ENCODE measurements around the gene EGFL6. TPM values are rescaled to one million over a fixed set of nuclear protein-coding genes. Genes with fewer than 3 reads are reported as not detected.

Gene EGFL6, protein sequence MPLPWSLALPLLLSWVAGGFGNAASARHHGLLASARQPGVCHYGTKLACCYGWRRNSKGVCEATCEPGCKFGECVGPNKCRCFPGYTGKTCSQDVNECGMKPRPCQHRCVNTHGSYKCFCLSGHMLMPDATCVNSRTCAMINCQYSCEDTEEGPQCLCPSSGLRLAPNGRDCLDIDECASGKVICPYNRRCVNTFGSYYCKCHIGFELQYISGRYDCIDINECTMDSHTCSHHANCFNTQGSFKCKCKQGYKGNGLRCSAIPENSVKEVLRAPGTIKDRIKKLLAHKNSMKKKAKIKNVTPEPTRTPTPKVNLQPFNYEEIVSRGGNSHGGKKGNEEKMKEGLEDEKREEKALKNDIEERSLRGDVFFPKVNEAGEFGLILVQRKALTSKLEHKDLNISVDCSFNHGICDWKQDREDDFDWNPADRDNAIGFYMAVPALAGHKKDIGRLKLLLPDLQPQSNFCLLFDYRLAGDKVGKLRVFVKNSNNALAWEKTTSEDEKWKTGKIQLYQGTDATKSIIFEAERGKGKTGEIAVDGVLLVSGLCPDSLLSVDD
- total RNA-seq = 10 to 100 TPM; 14.2 to 15.6 TPM

DNA sequence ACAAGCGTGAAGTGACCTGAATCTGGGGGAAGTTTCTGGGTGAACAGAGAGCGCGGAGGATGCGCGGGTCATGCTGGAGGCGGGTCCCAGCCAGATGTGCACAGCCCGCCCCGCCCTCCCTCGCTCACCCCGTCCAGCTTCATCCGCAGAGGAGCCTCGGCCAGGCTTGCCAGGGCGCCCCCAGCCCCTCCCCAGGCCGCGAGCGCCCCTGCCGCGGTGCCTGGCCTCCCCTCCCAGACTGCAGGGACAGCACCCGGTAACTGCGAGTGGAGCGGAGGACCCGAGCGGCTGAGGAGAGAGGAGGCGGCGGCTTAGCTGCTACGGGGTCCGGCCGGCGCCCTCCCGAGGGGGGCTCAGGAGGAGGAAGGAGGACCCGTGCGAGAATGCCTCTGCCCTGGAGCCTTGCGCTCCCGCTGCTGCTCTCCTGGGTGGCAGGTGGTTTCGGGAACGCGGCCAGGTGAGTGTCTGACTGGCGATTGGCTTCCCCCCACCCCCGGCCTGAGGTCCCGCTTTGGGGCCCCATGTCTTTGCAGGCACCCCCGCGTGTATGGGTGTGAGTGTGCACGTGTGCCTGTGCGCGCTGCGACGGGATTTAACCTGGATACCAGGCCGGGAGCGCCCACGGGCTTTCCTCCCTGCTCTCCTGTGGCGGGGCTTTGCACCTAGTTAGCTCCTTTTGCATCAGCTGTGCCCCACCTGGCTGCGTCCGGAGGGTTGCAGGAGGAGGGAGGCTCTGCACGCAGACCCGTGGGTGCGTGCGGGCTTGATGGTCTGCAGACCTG lies at the start of gene EGFL6:
Gene EGFL6, plus strand, starts transcription at position 123 of the 782 bp plus-strand sequence. Its CDS starts 261 bp downstream, at position 384.
- Mint-ChIP-seq H3K4me3 (peak within 1 kb of the TSS; percentile 80), H3K36me3 (ENCODE audit: low read depth) (no peaks in the 10 kb centered on the region), H3K4me1 (ENCODE audit: low read depth) (peaks cover 55% of the 10 kb centered on the region), H3K27me3 (ENCODE audit: low read depth) (peaks cover 14% of the 10 kb centered on the region), H3K27ac (peak within 1 kb of the TSS; percentile 78), H3K9me3 (ENCODE audit: insufficient read depth) (no peaks in the 10 kb centered on the region)
- DNase-seq = peak; percentile 27
- peak; percentile 59 for ATAC-seq
- ChIA-PET POLR2A (no interaction called here), CTCF (interaction anchor here (0.7 kb wide), 1 partner anchor 63 kb away, joined by 3 read pairs; no protein-coding TSS in a partner anchor)

DNA sequence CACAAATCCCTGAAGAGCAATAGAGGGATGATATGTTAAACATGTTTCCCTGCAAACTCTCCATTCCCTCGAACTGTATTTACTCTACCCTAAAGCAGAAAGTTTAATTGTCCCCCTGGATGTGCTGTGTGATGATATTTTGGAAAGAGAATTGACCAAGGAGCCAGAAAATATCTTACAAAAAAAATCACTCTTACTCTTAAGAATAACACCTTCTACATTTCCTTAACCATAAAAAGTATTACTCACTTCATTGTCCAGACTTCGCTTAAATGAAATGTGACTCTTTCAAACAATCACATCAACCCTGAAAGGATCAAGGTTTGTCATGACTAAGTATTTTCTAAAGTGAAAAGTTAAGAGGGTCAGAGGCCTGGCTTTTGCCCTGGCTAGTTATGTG lies 49.0 kb upstream of the EGFL6 start:
- Mint-ChIP-seq H3K4me3 (no peak overlapping the region), H3K4me1 (ENCODE audit: low read depth) (no peaks in the 10 kb centered on the region), H3K27ac (no peak overlapping the region), H3K27me3 (ENCODE audit: low read depth) (no peaks in the 10 kb centered on the region), H3K9me3 (ENCODE audit: insufficient read depth) (no peaks in the 10 kb centered on the region), H3K36me3 (ENCODE audit: low read depth) (no peaks in the 10 kb centered on the region)
- ChIA-PET POLR2A (no interaction called here), CTCF (no interaction called here)
- no peak for ATAC-seq
- DNase-seq = no peak

DNA sequence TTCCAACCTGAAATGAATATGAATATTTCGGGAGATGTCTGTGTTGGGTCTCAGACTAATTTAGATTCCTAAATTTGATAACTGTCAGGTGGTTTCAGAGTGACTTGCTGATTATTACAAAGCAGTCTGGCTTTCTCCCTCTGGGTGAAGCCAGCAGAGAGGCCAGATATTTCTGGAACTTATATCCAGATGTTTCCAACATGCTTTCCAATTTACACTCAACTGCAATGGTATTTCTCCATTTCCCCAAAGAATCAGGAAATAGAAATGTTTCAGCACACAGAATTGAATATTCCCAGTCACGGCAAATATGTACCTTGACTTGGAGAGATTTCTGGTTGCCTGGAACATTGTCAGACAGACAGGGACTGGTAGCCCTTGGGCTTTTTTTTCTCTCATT lies 48.5 kb upstream of the EGFL6 start:
- H3K36me3 Mint-ChIP-seq (ENCODE audit: low read depth) = no peaks in the 10 kb centered on the region
- ATAC-seq = no peak
- no peaks in the 10 kb centered on the region for H3K27me3 Mint-ChIP-seq (ENCODE audit: low read depth)
- H3K27ac Mint-ChIP-seq = no peak overlapping the region
- no peak overlapping the region for H3K4me3 Mint-ChIP-seq
- DNase-seq = no peak
- no peaks in the 10 kb centered on the region for H3K4me1 Mint-ChIP-seq (ENCODE audit: low read depth)
- ChIA-PET CTCF (no interaction called here), POLR2A (no interaction called here)
- no peaks in the 10 kb centered on the region for H3K9me3 Mint-ChIP-seq (ENCODE audit: insufficient read depth)

DNA sequence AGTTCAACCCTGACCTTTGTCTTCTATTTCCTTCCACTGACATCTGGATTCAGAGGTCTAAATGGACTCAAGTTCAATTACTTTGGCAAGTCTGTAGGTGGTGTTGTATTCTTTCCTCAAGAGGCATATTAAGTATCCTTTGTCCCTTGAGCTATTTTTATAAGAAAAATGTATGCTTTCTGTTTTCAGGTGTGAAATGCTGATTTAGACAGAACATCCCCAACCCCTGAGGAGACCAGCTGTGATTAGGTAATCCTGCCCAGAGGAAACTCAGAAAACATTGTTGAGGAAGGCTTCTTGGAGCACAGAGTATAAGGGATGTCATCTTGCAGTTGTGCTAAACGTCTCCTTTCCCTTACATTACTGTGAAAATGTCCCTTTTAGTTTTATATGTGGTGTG lies 46.6 kb upstream of the EGFL6 start:
- Mint-ChIP-seq H3K27ac (no peak overlapping the region), H3K36me3 (ENCODE audit: low read depth) (no peaks in the 10 kb centered on the region), H3K27me3 (ENCODE audit: low read depth) (no peaks in the 10 kb centered on the region), H3K9me3 (ENCODE audit: insufficient read depth) (no peaks in the 10 kb centered on the region), H3K4me3 (no peak overlapping the region), H3K4me1 (ENCODE audit: low read depth) (no peaks in the 10 kb centered on the region)
- CTCF ChIA-PET = interaction anchor here (1.4 to 1.7 kb wide), 2 partner anchors 16 to 123 kb away, joined by 3 to 4 read pairs; no protein-coding TSS in a partner anchor
- DNase-seq (no peak), ATAC-seq (no peak)
- POLR2A ChIA-PET = no interaction called here

DNA sequence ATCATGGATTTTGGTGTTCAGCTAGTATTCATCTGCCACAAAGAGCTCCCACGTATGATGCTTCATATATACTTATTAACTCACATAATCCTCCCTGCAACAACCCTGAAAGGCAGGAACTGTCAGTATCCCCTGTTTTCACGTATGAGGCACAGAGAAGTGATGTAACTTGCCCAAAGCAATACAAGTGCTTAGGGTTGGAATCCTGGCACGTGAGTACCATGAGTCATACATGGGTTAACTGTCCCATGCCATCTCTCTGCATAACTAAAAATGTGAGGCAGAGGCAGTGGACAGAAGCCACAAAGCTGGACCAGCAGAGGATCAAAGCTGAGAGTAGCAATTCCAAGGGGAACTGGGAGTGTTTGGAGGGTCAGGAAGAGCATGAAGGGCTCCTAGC lies 35.7 kb upstream of the EGFL6 start:
- no peak for ATAC-seq
- ChIA-PET POLR2A (no interaction called here), CTCF (interaction anchor here (1.7 kb wide), 1 partner anchor 27 kb away, joined by 7 read pairs; no protein-coding TSS in a partner anchor)
- Mint-ChIP-seq H3K9me3 (ENCODE audit: insufficient read depth) (no peaks in the 10 kb centered on the region), H3K4me1 (ENCODE audit: low read depth) (peaks cover 3% of the 10 kb centered on the region), H3K4me3 (no peak overlapping the region), H3K27ac (no peak overlapping the region), H3K36me3 (ENCODE audit: low read depth) (no peaks in the 10 kb centered on the region), H3K27me3 (ENCODE audit: low read depth) (peaks cover 1% of the 10 kb centered on the region)
- DNase-seq = no peak

DNA sequence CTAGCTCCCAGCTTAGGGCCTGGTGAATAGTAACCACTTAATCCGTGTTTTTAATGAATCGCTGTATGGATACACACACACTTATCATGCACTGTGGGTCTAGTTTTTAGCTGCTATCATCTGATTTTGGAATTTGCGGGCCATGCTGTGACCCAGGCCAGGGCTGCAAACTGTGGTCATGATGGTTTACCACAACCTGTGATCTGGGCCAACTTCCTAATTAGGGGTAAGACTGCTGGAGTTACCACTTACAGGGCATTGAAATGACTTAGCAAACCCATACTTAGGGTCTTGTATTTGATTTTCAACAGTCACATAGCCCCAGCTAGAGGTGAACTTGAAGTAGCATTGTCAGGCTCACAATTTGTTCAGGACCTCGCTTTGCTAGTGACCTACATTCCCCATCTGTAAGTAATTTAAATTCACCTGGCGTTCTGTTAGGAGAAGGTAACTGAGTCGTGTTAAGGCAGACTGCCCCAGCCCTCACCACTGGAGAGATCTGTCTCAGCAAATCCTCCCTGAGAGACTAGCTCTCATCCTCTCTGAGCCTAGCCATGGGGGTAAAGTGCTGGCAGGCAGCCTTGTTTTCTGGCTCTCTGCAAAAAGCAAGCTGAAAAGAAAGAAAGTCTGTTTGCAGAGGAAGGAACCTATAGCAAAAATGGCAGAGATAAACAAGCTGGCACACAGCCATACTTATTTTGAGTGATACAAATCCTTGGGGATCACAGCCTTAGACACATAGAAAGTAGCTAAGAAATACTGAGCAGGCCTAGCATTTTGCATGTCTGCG lies 33.8 kb upstream of the EGFL6 start:
- Mint-ChIP-seq H3K4me1 (ENCODE audit: low read depth) (peaks cover 3% of the 10 kb centered on the region), H3K27me3 (ENCODE audit: low read depth) (peaks cover 1% of the 10 kb centered on the region), H3K9me3 (ENCODE audit: insufficient read depth) (no peaks in the 10 kb centered on the region), H3K4me3 (no peak overlapping the region), H3K36me3 (ENCODE audit: low read depth) (no peaks in the 10 kb centered on the region), H3K27ac (no peak overlapping the region)
- DNase-seq (no peak), ATAC-seq (no peak)
- POLR2A ChIA-PET = no interaction called here
- CTCF ChIA-PET = no interaction called here

DNA sequence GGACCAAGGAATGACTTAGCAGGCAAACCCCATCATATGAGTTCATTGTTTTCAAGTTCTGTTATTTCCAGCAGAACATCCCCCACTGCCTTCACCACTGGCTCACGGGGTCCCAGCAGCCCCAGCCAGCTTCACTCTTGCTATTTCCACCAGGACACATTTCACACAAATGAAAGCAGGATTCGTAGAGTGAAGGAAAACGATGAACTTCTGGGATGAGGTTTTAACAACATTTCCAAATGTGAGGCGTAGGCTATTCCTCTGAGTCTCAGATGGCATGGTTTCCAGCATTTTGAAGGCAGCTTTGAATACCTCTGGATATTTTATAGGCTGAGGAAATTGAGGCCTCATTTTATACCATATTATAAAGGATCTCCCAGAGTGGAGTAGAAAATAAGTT lies 32.9 kb upstream of the EGFL6 start:
- Mint-ChIP-seq H3K27me3 (ENCODE audit: low read depth) (peaks cover 1% of the 10 kb centered on the region), H3K4me3 (no peak overlapping the region), H3K4me1 (ENCODE audit: low read depth) (peaks cover 3% of the 10 kb centered on the region), H3K36me3 (ENCODE audit: low read depth) (no peaks in the 10 kb centered on the region), H3K9me3 (ENCODE audit: insufficient read depth) (no peaks in the 10 kb centered on the region), H3K27ac (no peak overlapping the region)
- ATAC-seq (no peak), DNase-seq (no peak)
- CTCF ChIA-PET = no interaction called here
- POLR2A ChIA-PET = no interaction called here

DNA sequence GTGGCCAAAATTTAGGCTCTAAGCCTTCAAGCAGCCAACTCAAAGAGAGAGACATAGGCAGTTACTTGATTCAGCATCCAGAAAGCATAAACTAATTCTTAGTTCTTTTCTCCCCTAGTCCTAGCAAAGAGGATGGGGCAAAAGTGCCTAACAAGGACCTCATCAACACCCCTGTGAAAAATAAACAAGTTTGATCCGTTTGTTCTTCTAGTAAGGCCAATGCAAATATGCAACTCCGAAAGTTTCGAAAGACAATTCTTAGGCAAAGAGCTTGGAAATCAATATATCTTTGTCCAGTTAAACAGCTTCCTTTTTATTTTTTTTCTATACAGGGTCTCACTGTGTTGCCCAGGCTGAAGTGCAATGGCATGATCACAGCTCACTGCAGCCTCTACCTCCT lies 31.0 kb upstream of the EGFL6 start:
- CTCF ChIA-PET = no interaction called here
- H3K4me3 Mint-ChIP-seq = no peak overlapping the region

DNA sequence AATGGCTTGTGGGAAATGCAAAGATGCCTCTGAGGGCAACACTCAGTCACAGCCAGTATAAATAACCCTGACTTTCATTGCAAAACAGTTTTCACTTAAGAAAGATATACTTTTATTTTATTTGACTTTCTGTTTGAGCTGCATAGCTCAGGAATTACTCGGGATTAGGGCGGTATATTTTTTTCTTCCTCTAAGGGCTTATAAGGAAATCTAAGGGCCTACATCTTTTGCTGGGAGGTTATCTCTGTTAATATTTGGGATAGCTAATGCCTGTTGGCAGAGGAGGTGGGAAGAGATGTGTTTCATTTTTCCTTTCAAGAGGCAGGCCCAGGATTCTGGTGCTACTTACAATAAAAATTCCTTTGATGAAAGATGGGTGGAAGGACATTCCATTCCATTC lies 28.8 kb upstream of the EGFL6 start:
- Mint-ChIP-seq H3K27me3 (ENCODE audit: low read depth) (no peaks in the 10 kb centered on the region), H3K9me3 (ENCODE audit: insufficient read depth) (no peaks in the 10 kb centered on the region), H3K4me3 (no peak overlapping the region), H3K36me3 (ENCODE audit: low read depth) (no peaks in the 10 kb centered on the region), H3K4me1 (ENCODE audit: low read depth) (peaks cover 2% of the 10 kb centered on the region), H3K27ac (no peak overlapping the region)
- DNase-seq (no peak), ATAC-seq (no peak)
- POLR2A ChIA-PET = no interaction called here
- CTCF ChIA-PET = no interaction called here

More for the DNA sequence above, 31.0 kb upstream of the EGFL6 start:
- Mint-ChIP-seq H3K4me1 (ENCODE audit: low read depth) (peaks cover 3% of the 10 kb centered on the region), H3K9me3 (ENCODE audit: insufficient read depth) (no peaks in the 10 kb centered on the region), H3K36me3 (ENCODE audit: low read depth) (no peaks in the 10 kb centered on the region), H3K27me3 (ENCODE audit: low read depth) (no peaks in the 10 kb centered on the region), H3K27ac (no peak overlapping the region)
- no peak for ATAC-seq
- DNase-seq = no peak
- POLR2A ChIA-PET = no interaction called here

DNA sequence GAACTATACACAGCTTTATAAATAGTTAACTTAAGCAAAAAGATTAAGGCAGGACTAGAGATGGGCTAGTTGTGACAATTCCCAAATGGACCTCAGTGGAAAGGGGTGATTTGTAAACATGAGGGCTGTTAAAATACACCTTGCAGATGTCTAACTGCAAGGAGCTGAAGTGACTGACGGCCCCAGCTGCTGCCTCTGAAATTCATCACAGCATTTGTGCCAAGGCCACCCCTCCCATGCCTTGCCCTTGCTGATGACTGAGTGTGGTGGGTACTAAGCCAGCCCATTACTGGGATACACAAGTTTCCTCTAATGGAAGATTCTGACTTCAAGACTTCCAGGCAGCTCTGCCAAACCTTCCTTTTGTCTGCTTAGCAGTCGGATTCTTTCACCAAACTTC lies 23.7 kb upstream of the EGFL6 start:
- no peak overlapping the region for H3K4me3 Mint-ChIP-seq
- no peaks in the 10 kb centered on the region for H3K4me1 Mint-ChIP-seq (ENCODE audit: low read depth)
- peaks cover 14% of the 10 kb centered on the region for H3K27me3 Mint-ChIP-seq (ENCODE audit: low read depth)
- ATAC-seq (no peak), DNase-seq (no peak)
- ChIA-PET CTCF (no interaction called here), POLR2A (no interaction called here)
- H3K36me3 Mint-ChIP-seq (ENCODE audit: low read depth) = no peaks in the 10 kb centered on the region
- H3K9me3 Mint-ChIP-seq (ENCODE audit: insufficient read depth) = no peaks in the 10 kb centered on the region
- H3K27ac Mint-ChIP-seq = no peak overlapping the region

DNA sequence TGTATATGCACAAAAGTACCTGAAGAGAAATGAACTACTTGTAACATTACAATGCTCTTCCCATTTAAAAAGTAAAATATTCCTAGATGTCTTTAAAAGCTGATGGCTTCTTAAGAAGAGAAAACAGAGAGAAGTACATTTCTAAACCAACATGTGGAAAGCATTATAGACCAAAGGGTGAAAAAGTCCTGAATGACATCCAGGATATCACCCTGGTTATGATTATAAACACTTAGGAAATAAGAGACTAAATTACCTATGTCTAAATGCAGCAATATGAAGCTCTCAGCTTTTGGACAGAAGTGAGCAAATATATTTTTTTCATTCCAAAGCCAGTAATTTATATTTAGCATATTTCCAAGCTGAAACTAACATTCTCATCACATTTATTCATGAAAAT lies 21.7 kb upstream of the EGFL6 start:
- Mint-ChIP-seq H3K27me3 (ENCODE audit: low read depth) (peaks cover 15% of the 10 kb centered on the region), H3K36me3 (ENCODE audit: low read depth) (no peaks in the 10 kb centered on the region), H3K4me3 (no peak overlapping the region), H3K4me1 (ENCODE audit: low read depth) (no peaks in the 10 kb centered on the region), H3K9me3 (ENCODE audit: insufficient read depth) (no peaks in the 10 kb centered on the region), H3K27ac (no peak overlapping the region)
- DNase-seq (no peak), ATAC-seq (no peak)
- ChIA-PET CTCF (no interaction called here), POLR2A (no interaction called here)

DNA sequence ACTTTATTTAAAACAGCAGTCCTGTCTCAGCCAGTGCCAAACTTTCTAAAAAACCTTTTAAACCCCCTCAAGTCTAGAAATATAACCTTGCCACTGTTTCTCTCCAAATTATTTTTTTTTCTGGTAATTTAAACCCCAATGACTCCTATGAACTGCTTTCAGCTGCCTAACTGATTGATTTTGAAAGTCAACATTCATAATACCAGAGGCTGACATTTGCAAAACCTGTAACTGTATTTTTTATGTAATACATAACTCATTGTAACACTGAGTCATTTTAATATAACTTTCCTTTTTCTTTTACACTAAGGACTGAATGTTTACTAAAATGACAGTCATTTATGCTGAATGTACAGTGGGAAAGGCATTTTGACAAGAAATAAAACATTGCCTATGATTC lies 19.1 kb upstream of the EGFL6 start:
- Mint-ChIP-seq H3K4me1 (ENCODE audit: low read depth) (no peaks in the 10 kb centered on the region), H3K27me3 (ENCODE audit: low read depth) (peaks cover 19% of the 10 kb centered on the region), H3K27ac (no peak overlapping the region), H3K4me3 (no peak overlapping the region), H3K9me3 (ENCODE audit: insufficient read depth) (no peaks in the 10 kb centered on the region), H3K36me3 (ENCODE audit: low read depth) (no peaks in the 10 kb centered on the region)
- DNase-seq = no peak
- ChIA-PET POLR2A (no interaction called here), CTCF (no interaction called here)
- ATAC-seq = no peak

Data from activated CD8-positive, alpha-beta T cell treated with anti-CD3 and anti-CD28 coated beads, Interleukin-2, amount 10 ng/mL, durations not matched to agents 7 days and 5 days (primary cell).